K562 (cell line): ENCODE measurements around the gene TRIOBP. TPM values are rescaled to one million over a fixed set of nuclear protein-coding genes. Genes with fewer than 3 reads are reported as not detected.

Source experiments
- AFF1 ChIP-seq, 2 experiments: fragments of 450-650 bp; IDR thresholded peaks; 2 replicates each; pipeline ENCODE4 v1.6.1; 2018; ENCODE audit warnings: mild to moderate bottlenecking in 2 of 2, low read depth in 1 of 2; ENCODE audit not compliant: partially characterized antibody in 2 of 2
- ATF1 ChIP-seq, 2 experiments: fragments of 450-650 bp in 1 of 2; IDR thresholded peaks; 2 replicates each; pipeline ENCODE4 v1.6.1; 2016; ENCODE audit warnings: missing compliant biosample characterization in 1 of 2, missing genetic modification characterization in 1 of 2
- CBX5 ChIP-seq: IDR thresholded peaks from 2 replicates; pipeline ENCODE4 v1.6.1; 2014; ENCODE audit warnings: low read depth, borderline replicate concordance
- CREM ChIP-seq: IDR thresholded peaks from 2 replicates; pipeline ENCODE4 v1.6.1; 2014; ENCODE audit warnings: antibody characterized with exemption, low read depth
- DEAF1 ChIP-seq: fragments of 450-650 bp; formaldehyde crosslinking; IDR thresholded peaks from 2 replicates; pipeline ENCODE4 v1.4.0; 2020; ENCODE audit warnings: mild to moderate bottlenecking, moderate library complexity
- EHMT2 ChIP-seq: fragments of 450-650 bp; IDR thresholded peaks from 2 replicates; pipeline ENCODE4 v1.6.1; 2018; ENCODE audit warnings: antibody characterized with exemption
- GTF3C2 ChIP-seq: IDR thresholded peaks from 3 replicates; pipeline ENCODE4 v1.6.1; 2011; ENCODE audit warnings: borderline replicate concordance, mild to moderate bottlenecking, moderate library complexity; ENCODE audit not compliant: insufficient read length; ENCODE audit errors: extremely low read depth
- KDM1A ChIP-seq, 2 experiments: fragments of 450-650 bp; IDR thresholded peaks; 2 replicates each; pipeline ENCODE4 v1.6.1; 2016; ENCODE audit warnings: mild to moderate bottlenecking in 2 of 2
- KLF13 ChIP-seq: fragments of 450-650 bp; IDR thresholded peaks from 2 replicates; pipeline ENCODE4 v1.6.1; 2016; ENCODE audit warnings: missing genetic modification characterization, low read depth, mild to moderate bottlenecking, missing compliant biosample characterization, moderate library complexity, borderline replicate concordance
- MCM5 ChIP-seq: fragments of 450-650 bp; IDR thresholded peaks from 2 replicates; pipeline ENCODE4 v1.6.1; 2016; ENCODE audit warnings: low read depth
- PCBP1 ChIP-seq: fragments of 200-400 bp; formaldehyde crosslinking; IDR thresholded peaks from 2 replicates; pipeline ENCODE4 v1.6.1; 2018; ENCODE audit warnings: mild to moderate bottlenecking, low read depth, low read length; ENCODE audit not compliant: poor library complexity, severe bottlenecking
- PHTF2 ChIP-seq: fragments of 250-450 bp; sonication (Bioruptor Pico); IDR thresholded peaks from 2 replicates; pipeline ENCODE4 v1.5.0; 2021; ENCODE audit warnings: mild to moderate bottlenecking
- POLR2G ChIP-seq: fragments of 200-400 bp; formaldehyde crosslinking; IDR thresholded peaks from 2 replicates; pipeline ENCODE4 v1.6.1; 2017; ENCODE audit warnings: low read depth, mild to moderate bottlenecking, antibody characterized with exemption, low read length, moderate library complexity
- POLR3G ChIP-seq: IDR thresholded peaks from 2 replicates; pipeline ENCODE4 v1.6.1; 2011; ENCODE audit not compliant: insufficient read length, insufficient replicate concordance; ENCODE audit errors: extremely low read depth
- RB1 ChIP-seq: fragments of 450-650 bp; IDR thresholded peaks from 2 replicates; pipeline ENCODE4 v1.6.1; 2017; ENCODE audit warnings: low read depth, mild to moderate bottlenecking
- RCOR1 ChIP-seq, 2 experiments: IDR thresholded peaks; 2 replicates each; pipeline ENCODE4 v1.6.1; 2012; ENCODE audit warnings: low read depth in 2 of 2, low read length in 2 of 2, borderline replicate concordance in 1 of 2, improper control_type of control experiment in 1 of 2
- SRSF9 ChIP-seq: fragments of 200-400 bp; formaldehyde crosslinking; IDR thresholded peaks from 2 replicates; pipeline ENCODE4 v1.6.1; 2017; ENCODE audit warnings: low read depth, low read length, borderline replicate concordance
- TEAD1 ChIP-seq, 2 experiments: fragments of 450-650 bp in 1 of 2; sonication (generic) in 1 of 2; formaldehyde crosslinking; IDR thresholded peaks; 2 replicates each; pipeline versions ENCODE4 v1.4.0 to v1.8.0; 2020 to 2022; ENCODE audit warnings: mild to moderate bottlenecking in 2 of 2, missing genetic modification reagents in 1 of 2
- ZNF830 ChIP-seq: fragments of 250-450 bp; sonication (Bioruptor Pico); IDR thresholded peaks from 2 replicates; pipeline ENCODE4 v1.5.0; 2021; ENCODE audit warnings: mild to moderate bottlenecking
- polyA plus RNA-seq, 8 experiments: library from polyadenylated mRNA; depleted of rRNA in 4 of 8; stranded (reverse) in 5 of 8; unstranded in 3 of 8; fragments of >200 nt; fragmentation: Nextera tagmentation in 2 of 8; fragmentation: Illumina TruSeq in 1 of 8; extraction: Ambion mirVana in 2 of 8; extraction: Trizol in 1 of 8; gene quantifications; 2 replicates each; pipeline versions ENCODE4 v1.2.1 to v1.2.3, GENCODE V29; 2011 to 2014; ENCODE audit warnings: inconsistent platforms in 1 of 8, missing spikeins in 1 of 8
- total RNA-seq, 7 experiments: library from RNA; depleted of rRNA in 6 of 7; stranded (reverse); fragments of >200 nt in 6 of 7; fragmentation: Illumina TruSeq in 2 of 7; extraction: Trizol in 2 of 7; gene quantifications; 2 replicates each; pipeline versions ENCODE4 v1.2.1 to v1.2.3, GENCODE V29; 2011 to 2021; ENCODE audit warnings: low replicate concordance in 1 of 7

Gene TRIOBP
- total and polyA plus RNA-seq, 9 of the 15 experiments (the other 6 are each of a cell fraction or from before 2014, with no cell fraction given), result 0.24 to 13.8 (median 5.5) TPM

GRCh38 chr22:37817705-37818408, 121.0 kb downstream of the TRIOBP start (continued):
- TF ChIP-seq CBX5 (no peak), ZNF830 (CRISPR knock-in tag) (no peak), POLR3G (no peak), AFF1 (IDR thresholded peaks at IDR 0.05; ENCODE audit: low read depth in 1 of 2, partially characterized antibody in 2 of 2) (no peak), RCOR1 (IDR thresholded peaks at IDR 0.05; ENCODE audit: borderline replicate concordance in 1 of 2, low read depth in 2 of 2, low read length in 2 of 2) (peak in 1 of 2 experiments; percentile 27; a peak in 1 of 4 replicates), RB1 (peak; percentile 61; the same call in 1 of the 2 replicates), GTF3C2 (no peak), MCM5 (no peak), KDM1A (IDR thresholded peaks at IDR 0.05) (no peak), TEAD1 (CRISPR knock-in tag; IDR thresholded peaks at IDR 0.05) (0 out of 4 replicates have a peak, but pooled peaks of 1 of the 2 experiments have one; percentile 57), EHMT2 (no peak), ATF1 (CRISPR knock-in tag; IDR thresholded peaks at IDR 0.05) (no peak), ATF1 (tag; IDR thresholded peaks at IDR 0.05) (0 out of 2 replicates have a peak, but pooled peaks have one; percentile 16), SRSF9 (no peak), POLR2G (peak; percentile 53), PHTF2 (CRISPR knock-in tag) (no peak), PCBP1 (peak; percentile 12), KLF13 (tag) (peak; percentile 80; the same call in 1 of the 2 replicates), DEAF1 (CRISPR knock-in tag) (peak; percentile 66; the same call in 1 of the 2 replicates), CREM (peak; percentile 55; the same call in 1 of the 2 replicates)
